ENCODE measurements around the gene SLC4A1. TPM values are rescaled to one million over a fixed set of nuclear protein-coding genes. Genes with fewer than 3 reads are reported as not detected.

The SLC4A1 gene
- total RNA-seq, 1 experiment from 2014 or later: not detected

- TF ChIP-seq TCF7 (CRISPR knock-in tag; IDR thresholded peaks at IDR 0.05; ENCODE audit: low read depth) (0 out of 2 replicates have a peak, but pooled peaks have one; percentile 32), FOXP4 (CRISPR knock-in tag; IDR thresholded peaks at IDR 0.05) (peak; percentile 42; the same call in 1 of the 2 replicates), TEAD4 (CRISPR knock-in tag; IDR thresholded peaks at IDR 0.05) (no peak), ZNF423 (CRISPR knock-in tag; IDR thresholded peaks at IDR 0.05) (peak; percentile 70), NFATC4 (CRISPR knock-in tag; IDR thresholded peaks at IDR 0.05) (no peak), GRHL2 (CRISPR knock-in tag; IDR thresholded peaks at IDR 0.05; ENCODE audit: insufficient replicate concordance, severe bottlenecking) (no peak)
These were observed 47.5 kb downstream of the SLC4A1 start (continued) for GRCh38 chr17:44220213-44221083.

GRCh38 chr17:44219616-44220212 is 48.2 kb downstream of the SLC4A1 start, which contains the start of gene UBTF:
UBTF (minus strand) TSS chr17:44219675; CDS start chr17:44218229, 1,446 bp downstream.
- Mint-ChIP-seq H3K27ac (peak within 1 kb of the TSS; percentile 90; the same call in 1 of the 2 replicates), H3K9me3 (no peaks in the 10 kb centered on the region), H3K4me3 (peak within 1 kb of the TSS; percentile 87), H3K4me1 (peaks cover 17% of the 10 kb centered on the region), H3K27me3 (ENCODE audit: low read depth) (no peaks in the 10 kb centered on the region), H3K36me3 (peaks cover 27% of the 10 kb centered on the region)
- ATAC-seq (peak; percentile 0; the same call in 1 of the 2 replicates), DNase-seq (ENCODE audit: low spot score) (peak; percentile 72)
- CTCF ChIA-PET: interaction anchor here (0.6 to 4.7 kb wide), 15 partner anchors 9 to 304 kb away, joined by 3 to 73 read pairs (median 5); partner anchors contain the start of genes ATXN7L3, GRN and RUNDC3A
- POLR2A ChIA-PET: interaction anchor here (0.6 to 3.5 kb wide), 8 partner anchors 9 to 138 kb away, joined by 3 to 28 read pairs (median 4); partner anchors contain the start of gene TMUB2
- no peak for TF ChIP-seq NFE2L1 (CRISPR knock-in tag; IDR thresholded peaks at IDR 0.05)
- TF ChIP-seq ZNF263 (CRISPR knock-in tag; IDR thresholded peaks at IDR 0.05; ENCODE audit: low read depth): peak; percentile 68; the same call in 1 of the 2 replicates
- TF ChIP-seq ELF4 (CRISPR knock-in tag; IDR thresholded peaks at IDR 0.05; ENCODE audit: low read depth): no peak
- no peak for TF ChIP-seq ATF1 (CRISPR knock-in tag; IDR thresholded peaks at IDR 0.05)
- no peak for TF ChIP-seq SOX15 (CRISPR knock-in tag; IDR thresholded peaks at IDR 0.05)
- no peak for TF ChIP-seq ZNF232 (CRISPR knock-in tag; IDR thresholded peaks at IDR 0.05)
- TF ChIP-seq SP1 (CRISPR knock-in tag; conservative IDR thresholded peaks at IDR 0.05): peak; percentile 39; the same call in 1 of the 2 replicates
- no peak for TF ChIP-seq OVOL2 (CRISPR knock-in tag; IDR thresholded peaks at IDR 0.05; ENCODE audit: borderline replicate concordance)
- TF ChIP-seq NFYB (CRISPR knock-in tag; conservative IDR thresholded peaks at IDR 0.05; ENCODE audit: low read depth): no peak
- TF ChIP-seq ZNF671 (CRISPR knock-in tag; IDR thresholded peaks at IDR 0.05): no peak
- peak; percentile 97 for TF ChIP-seq ZNF423 (CRISPR knock-in tag; IDR thresholded peaks at IDR 0.05)
- TF ChIP-seq ZNF532 (CRISPR knock-in tag; IDR thresholded peaks at IDR 0.05; ENCODE audit: borderline replicate concordance): no peak
- 0 out of 2 replicates have a peak, but pooled peaks have one; percentile 3 for TF ChIP-seq FOXP1 (CRISPR knock-in tag; IDR thresholded peaks at IDR 0.05; ENCODE audit: borderline replicate concordance)
- no peak for TF ChIP-seq CTCF (IDR thresholded peaks at IDR 0.05)
- TF ChIP-seq ERG (CRISPR knock-in tag; IDR thresholded peaks at IDR 0.05): no peak
- TF ChIP-seq PREB (CRISPR knock-in tag; IDR thresholded peaks at IDR 0.05; ENCODE audit: borderline replicate concordance): no peak
- TF ChIP-seq ZNF121 (CRISPR knock-in tag; IDR thresholded peaks at IDR 0.05): no peak
- no peak for TF ChIP-seq EMX1 (CRISPR knock-in tag; IDR thresholded peaks at IDR 0.05)
- TF ChIP-seq ZBTB21 (CRISPR knock-in tag; IDR thresholded peaks at IDR 0.05; ENCODE audit: borderline replicate concordance): no peak
